Measurements from ENCODE around the gene EPHX1.
"Not testable (repeated sequence)": the region's sequence is repeated elsewhere in the genome, so short reads cannot be mapped to it uniquely, and the experiment has no call there.

Gene EPHX1

GRCh38 chr1:225809842-225810578 is at the start of gene EPHX1:
Gene EPHX1 (plus strand): TSS chr1:225810124. CDS start chr1:225828730, 18,606 bp downstream.
- FAIRE-seq = no peak
- DNase-seq (ENCODE audit: insufficient read length, low spot score) = peak; percentile 87
- peak; percentile 24 for TF ChIP-seq CTCF (IDR thresholded peaks at IDR 0.05; ENCODE audit: insufficient read depth, missing control alignments)

GRCh38 chr1:225760531-225760930 is 49.4 kb upstream of the EPHX1 start:
- TF ChIP-seq CTCF (IDR thresholded peaks at IDR 0.05; ENCODE audit: insufficient read depth, missing control alignments) = no peak
- FAIRE-seq (no peak), DNase-seq (ENCODE audit: insufficient read length, low spot score) (no peak)

GRCh38 chr1:225761395-225761794 is 48.5 kb upstream of the EPHX1 start:
- DNase-seq (ENCODE audit: insufficient read length, low spot score); FAIRE-seq: not testable (repeated sequence)

- DNase-seq (ENCODE audit: insufficient read length, low spot score) (no peak), FAIRE-seq (no peak)
- no peak for TF ChIP-seq CTCF (IDR thresholded peaks at IDR 0.05; ENCODE audit: insufficient read depth, missing control alignments)
Measured at GRCh38 chr1:225762002-225762441, 47.9 kb upstream of the EPHX1 start.

GRCh38 chr1:225762444-225762843 is 47.5 kb upstream of the EPHX1 start:
- no peak for TF ChIP-seq CTCF (IDR thresholded peaks at IDR 0.05; ENCODE audit: insufficient read depth, missing control alignments)
- FAIRE-seq (no peak), DNase-seq (ENCODE audit: insufficient read length, low spot score) (no peak)

GRCh38 chr1:225763716-225764548 is 46.0 kb upstream of the EPHX1 start:
- TF ChIP-seq CTCF (IDR thresholded peaks at IDR 0.05; ENCODE audit: insufficient read depth, missing control alignments) = no peak
- no peak for DNase-seq (ENCODE audit: insufficient read length, low spot score)
- FAIRE-seq = no peak

- no peak for TF ChIP-seq CTCF (IDR thresholded peaks at IDR 0.05; ENCODE audit: insufficient read depth, missing control alignments)
- DNase-seq (ENCODE audit: insufficient read length, low spot score) (no peak), FAIRE-seq (no peak)
Measured at GRCh38 chr1:225765982-225766674, 43.8 kb upstream of the EPHX1 start.
